ENCODE data around the gene MED13. TPM values are rescaled to one million over a fixed set of nuclear protein-coding genes. Genes with fewer than 3 reads are reported as not detected.
"Not testable (repeated sequence)": the region's sequence is repeated elsewhere in the genome, so short reads cannot be mapped to it uniquely, and the experiment has no call there.

Gene MED13
- total RNA-seq, 1 donor from 2014 or later: 72.6 TPM

- no peak for DNase-seq (ENCODE audit: low spot score)
Measured at GRCh38 chr17:62090021-62090824, 25.1 kb upstream of the MED13 start.

GRCh38 chr17:62089334-62089733 is 24.3 kb upstream of the MED13 start:
- DNase-seq (ENCODE audit: low spot score): no peak

DNA sequence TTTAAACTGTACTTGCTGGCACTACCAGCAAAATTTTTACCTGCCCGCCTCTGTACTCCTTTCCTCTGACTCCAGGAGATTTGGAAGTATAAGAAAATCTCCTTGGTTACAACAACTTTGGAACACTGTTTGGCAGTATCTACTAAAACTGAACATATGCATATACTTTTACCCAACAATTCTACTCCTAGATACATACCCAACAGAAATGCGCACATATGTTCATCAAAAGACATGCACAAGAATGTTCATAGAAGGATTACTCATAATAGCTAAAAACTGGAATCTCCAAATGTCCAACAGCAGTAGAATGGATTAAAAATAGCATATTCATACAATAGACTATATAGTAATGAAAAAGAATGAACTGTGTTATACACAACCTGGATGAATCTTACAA is 21.7 kb upstream of the MED13 start:
- no peak for DNase-seq (ENCODE audit: low spot score)

GRCh38 chr17:62085511-62086408 is 20.7 kb upstream of the MED13 start:
- DNase-seq (ENCODE audit: low spot score): peak; percentile 64

- no peak for DNase-seq (ENCODE audit: low spot score)
Measured at GRCh38 chr17:62084585-62084984, 19.5 kb upstream of the MED13 start.

- DNase-seq (ENCODE audit: low spot score): no peak
Measured at GRCh38 chr17:62083651-62084050, 18.6 kb upstream of the MED13 start.

GRCh38 chr17:62080647-62081046 is 15.6 kb upstream of the MED13 start:
- DNase-seq (ENCODE audit: low spot score): no peak

GRCh38 chr17:62078009-62078408 is 12.9 kb upstream of the MED13 start:
- DNase-seq (ENCODE audit: low spot score): no peak

DNA sequence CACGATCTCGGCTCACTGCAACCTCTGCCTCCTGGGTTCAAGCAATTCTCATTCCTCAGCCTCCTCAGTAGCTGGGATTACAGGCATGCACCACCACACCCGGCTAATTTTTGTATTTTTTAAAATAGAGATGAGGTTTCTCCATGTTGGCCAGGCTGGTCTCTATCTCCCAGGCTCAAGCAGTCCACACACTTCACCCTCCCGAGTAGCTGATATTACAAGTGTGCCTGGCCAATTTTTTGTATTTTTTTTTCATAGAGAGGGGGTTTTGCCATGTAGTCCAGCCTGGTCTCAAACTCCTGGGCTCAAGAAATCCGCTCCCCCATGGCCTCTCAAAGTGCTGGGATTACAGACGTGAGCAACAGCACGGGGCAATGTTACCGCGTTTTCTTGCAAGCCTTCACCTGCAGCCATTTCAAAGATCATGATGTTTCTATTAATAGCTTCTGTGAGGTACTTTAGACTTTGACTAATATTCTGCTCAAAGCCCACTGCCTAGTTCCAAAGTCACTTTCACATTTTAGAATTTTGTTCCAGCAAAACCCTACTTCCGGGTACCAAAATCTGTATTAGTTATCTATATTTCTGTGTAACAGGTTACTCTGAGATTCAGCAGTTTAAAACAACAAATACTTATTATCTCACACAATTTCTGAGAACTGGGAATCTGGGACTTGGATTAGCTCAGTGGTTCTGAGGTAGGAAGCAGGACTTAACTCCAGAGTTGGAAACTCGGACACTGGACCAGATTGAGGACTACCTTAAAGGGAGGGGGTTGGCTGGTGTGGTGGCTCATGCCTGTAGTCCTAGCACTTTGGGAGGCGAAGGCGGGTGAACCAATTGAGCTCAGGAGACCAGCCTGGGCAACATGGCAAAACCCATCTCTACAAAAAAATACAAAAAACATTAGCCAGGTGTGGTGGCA is 12.0 kb upstream of the MED13 start:
- DNase-seq (ENCODE audit: low spot score): no peak

DNA sequence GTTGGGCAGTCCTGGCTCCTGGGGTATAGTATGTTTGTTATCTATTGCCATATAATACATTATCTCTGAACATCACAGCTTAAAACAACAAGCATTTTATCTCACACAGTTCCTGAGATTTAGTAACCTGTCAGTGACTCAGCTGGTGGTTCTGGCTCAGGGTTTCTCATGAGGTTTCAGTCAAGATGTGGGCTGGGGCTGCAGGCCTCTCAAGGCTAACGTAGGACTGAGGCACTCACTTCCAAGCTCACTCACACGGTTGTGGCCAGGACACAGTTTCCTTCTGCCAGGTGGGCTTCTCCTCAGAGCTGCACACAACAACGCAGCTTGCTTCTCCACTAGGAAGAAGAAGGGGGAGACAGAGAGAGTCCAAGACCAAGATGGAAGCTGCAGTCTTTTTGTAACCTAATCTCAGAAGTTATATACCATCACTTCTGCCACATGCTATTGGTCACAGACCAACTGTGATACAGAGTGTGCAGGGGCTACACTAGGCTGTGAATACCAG is 10.3 kb upstream of the MED13 start:
- no peak for DNase-seq (ENCODE audit: low spot score)

DNA sequence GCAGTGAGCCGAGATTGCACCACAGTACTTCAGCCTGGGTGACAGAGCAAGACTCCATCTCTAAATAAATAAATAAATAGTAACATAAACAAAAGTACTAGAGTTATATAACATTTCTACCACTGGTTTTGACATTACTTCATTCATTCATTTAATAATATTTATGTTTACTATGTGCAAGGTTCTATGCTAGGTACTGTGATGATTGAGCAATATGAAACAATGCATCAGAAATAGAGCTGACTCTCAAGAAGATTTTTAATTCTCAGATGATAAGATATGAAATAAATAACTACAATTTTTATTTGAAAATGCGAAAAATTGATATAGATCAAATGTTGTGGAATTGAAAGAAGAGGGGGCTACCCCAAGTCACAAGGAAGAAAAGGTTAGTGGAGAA is 8.9 kb upstream of the MED13 start:
- no peak for DNase-seq (ENCODE audit: low spot score)

- not testable (repeated sequence) for DNase-seq (ENCODE audit: low spot score)
Measured at GRCh38 chr17:62072855-62073254, 7.8 kb upstream of the MED13 start.

GRCh38 chr17:62070900-62071299 is 5.8 kb upstream of the MED13 start:
- no peak for DNase-seq (ENCODE audit: low spot score)

DNA sequence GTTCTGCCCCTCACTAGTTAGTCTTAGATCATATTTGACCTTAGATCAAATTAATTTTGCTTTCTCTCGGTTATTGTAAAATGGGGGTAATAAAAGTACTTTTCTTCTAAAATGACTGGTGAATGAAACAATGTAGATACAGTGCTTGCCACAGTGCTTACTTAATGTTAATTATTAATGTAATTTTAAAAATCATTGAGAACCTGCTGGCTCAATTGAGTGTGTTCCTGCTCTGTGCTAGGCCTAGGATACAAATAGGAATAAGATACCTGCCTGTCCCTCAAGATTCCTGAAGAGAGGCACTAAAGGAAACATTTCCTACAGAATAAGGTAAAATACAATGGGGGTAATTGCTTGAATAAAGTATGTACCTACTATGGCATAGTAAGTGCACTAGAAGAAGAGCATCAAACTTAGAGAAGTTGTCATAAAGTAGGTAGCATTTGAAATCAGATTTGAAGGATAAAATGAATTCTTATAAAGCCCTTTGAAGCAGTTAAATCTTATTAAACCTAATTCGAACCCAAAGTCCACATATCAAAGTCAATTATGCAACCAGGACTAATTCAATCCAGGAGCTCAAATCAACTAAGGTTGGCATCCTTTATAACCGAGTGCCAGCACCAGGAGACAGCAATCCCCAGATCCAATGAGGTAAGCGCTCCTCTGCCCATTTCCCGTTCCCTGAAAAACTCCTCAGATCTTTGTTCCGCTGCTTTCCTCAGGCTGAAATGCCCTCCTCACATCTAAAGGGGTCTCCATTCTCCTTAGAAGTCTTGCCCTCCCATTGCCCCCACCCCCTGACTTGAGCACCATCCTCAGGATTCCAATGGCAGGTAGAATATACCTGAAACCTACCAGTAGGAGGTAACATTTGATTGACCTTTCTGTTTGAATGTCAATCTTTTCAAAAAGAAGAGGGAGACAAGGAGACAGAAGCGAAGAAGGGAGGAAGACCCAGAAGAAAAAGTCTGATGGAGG is 2.4 kb upstream of the MED13 start:
- DNase-seq (ENCODE audit: low spot score): no peak

DNA sequence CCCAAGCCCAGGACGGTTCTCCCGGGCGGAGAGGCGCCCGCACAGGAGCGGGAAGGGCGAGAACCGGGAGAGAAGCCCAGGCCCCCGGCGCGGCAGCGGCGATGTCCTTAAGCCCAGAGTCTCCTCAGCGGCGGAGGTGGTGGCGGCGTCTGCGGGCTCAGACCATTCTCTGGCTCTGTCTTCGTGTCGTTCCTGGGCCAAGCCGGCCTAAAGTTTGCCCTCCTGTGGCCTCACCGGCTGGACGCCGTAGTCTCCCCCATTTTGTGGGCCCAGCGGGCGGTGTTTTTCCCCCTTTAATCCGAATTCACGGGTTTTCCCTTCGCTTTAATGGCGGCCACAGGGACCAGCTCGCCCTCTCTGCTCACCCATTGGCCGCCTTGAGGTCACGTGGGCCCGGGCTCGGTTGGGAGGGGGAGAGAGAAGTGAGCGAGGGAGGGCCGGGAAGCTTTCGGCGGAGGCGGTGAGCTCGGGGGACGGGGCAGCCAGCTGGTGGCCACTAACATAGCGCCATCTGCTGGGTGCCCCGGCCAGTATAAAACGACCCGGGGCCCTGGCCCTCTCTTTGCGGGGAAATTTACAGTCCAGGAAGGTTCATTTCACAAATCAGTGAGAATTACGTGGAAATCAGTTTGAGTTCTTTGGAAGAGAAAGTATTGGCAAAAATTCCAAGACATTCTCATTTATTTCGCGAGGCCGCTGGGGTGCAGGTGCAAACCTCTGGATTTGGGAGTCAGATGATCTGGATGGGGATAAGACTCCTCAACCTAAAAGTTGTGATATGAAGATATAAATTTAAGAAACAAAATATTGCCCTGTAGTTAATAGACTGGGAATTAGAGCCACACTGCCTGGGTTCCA is 762 bp upstream of the MED13 start:
- peak; percentile 98 for DNase-seq (ENCODE audit: low spot score)

DNA sequence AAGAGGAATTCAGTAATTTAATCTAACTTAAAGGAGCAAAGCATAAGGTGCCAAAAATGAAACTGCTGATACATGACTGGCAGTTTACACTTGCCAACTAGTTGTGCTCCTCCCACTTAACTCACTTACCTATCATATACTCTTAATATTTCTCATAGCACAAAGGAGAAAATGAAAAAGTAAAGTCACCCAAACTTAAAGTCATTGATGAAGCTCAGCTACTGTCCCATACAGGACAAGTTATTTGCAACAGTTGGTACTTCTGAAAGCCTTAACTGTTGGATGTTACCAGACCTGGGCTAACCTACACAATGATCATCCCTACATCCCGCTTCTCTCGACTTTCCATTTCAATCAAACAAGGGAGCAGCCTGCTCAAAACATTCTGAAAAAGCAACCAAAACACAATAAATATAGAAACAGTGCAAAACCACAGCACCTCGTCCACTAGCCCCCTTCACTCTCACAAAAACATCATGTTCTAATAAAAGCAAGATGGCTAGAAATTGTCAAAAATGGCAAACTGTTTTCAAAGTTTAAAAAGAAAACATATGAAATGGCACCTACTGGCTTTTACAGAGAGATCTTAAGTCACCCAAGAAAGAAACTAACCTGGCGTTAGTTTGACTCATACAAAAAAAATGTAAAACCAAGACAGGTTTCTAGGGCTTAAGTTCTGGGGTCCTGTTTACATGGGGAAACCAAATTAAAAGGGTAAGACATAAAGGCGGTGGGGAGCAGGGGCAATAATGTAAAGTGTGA is 868 bp downstream of the MED13 start:
- no peak for DNase-seq (ENCODE audit: low spot score)

DNA sequence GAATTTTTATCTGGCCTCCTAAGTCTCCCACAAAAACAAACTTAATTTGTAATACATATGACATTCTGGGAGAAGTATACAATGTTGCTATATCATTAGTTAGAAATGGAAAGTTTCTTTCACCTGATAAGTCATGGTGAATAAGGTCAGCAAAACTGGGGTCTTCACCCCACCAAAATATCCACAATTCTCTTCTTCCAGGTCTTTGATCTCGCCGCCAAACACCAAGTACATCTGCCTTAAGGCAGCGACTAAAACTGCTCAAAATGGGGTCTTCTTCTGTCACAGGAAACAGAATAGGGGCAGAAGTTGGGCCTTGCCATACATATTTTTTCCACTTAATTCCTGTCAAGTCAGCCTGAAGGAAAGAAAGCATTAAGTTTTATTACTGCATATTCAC is 2.1 kb downstream of the MED13 start:
- no peak for DNase-seq (ENCODE audit: low spot score)

- no peak for DNase-seq (ENCODE audit: low spot score)
Measured at GRCh38 chr17:62062302-62062701, 2.8 kb downstream of the MED13 start.

DNA sequence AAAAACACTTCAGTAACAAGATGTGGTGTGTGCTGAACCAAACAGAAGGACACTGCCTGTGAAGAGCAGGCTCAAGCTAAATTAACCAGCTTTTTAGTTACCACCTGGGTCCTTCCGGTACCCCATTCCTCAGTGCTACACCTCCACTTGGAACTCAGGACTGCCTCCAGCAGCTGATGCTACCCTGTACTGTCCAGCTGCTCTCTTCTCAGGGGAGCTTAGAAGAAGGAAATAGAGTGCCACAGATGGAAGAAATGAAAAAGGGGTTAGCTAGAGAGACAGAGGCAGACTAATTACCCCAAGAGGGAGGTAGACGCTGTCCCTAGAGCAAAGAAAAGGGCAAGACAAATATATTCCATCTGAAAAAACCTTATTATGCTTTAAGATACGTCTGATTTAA is 5.7 kb downstream of the MED13 start:
- DNase-seq (ENCODE audit: low spot score): no peak
